Endothelial cell of umbilical vein (primary cell): ENCODE measurements around the gene PDYN.

Experiments
- EZH2 ChIP-seq: IDR thresholded peaks from 2 replicates; pipeline ENCODE4 v1.6.1; 2012; ENCODE audit warnings: borderline replicate concordance, low read depth, mild to moderate bottlenecking, moderate library complexity, low read length, inconsistent platforms; ENCODE audit not compliant: severe bottlenecking
- JUN ChIP-seq: IDR thresholded peaks from 2 replicates; pipeline ENCODE4 v1.6.1; 2011; ENCODE audit warnings: borderline replicate concordance, low read depth; ENCODE audit not compliant: insufficient read length, insufficient read depth
- MYC ChIP-seq: IDR thresholded peaks from one replicate; pipeline ENCODE4 v1.6.1; 2011; ENCODE audit warnings: mild to moderate bottlenecking, low read depth, low read length
- POLR2A ChIP-seq: IDR thresholded peaks from 2 replicates; pipeline ENCODE4 v1.6.1; 2012; ENCODE audit warnings: low read depth, mild to moderate bottlenecking, control low read depth, low read length
- POLR2AphosphoS5 ChIP-seq: IDR thresholded peaks from 2 replicates; pipeline ENCODE4 v1.6.1; 2012; ENCODE audit warnings: low read depth, mild to moderate bottlenecking, control low read depth, low read length, moderate library complexity; ENCODE audit not compliant: insufficient read depth
- TF ChIP-seq, protein P1 (sequence below), 2 donors: IDR thresholded peaks; 1 replicate in 1 of 2; 2 replicates in 1 of 2; pipeline ENCODE4 v1.5.1; 2011; ENCODE audit warnings: low read length in 2 of 2, mild to moderate bottlenecking in 2 of 2, moderate library complexity in 2 of 2, control low read depth in 1 of 2, inconsistent platforms in 1 of 2, low read depth in 1 of 2; ENCODE audit not compliant: insufficient read depth in 1 of 2; ENCODE audit errors: extremely low read depth in 1 of 2
- TF ChIP-seq, protein P2 (sequence below): IDR thresholded peaks from 2 replicates; pipeline ENCODE4 v1.6.1; 2011; ENCODE audit not compliant: insufficient read depth, insufficient read length

DNA sequence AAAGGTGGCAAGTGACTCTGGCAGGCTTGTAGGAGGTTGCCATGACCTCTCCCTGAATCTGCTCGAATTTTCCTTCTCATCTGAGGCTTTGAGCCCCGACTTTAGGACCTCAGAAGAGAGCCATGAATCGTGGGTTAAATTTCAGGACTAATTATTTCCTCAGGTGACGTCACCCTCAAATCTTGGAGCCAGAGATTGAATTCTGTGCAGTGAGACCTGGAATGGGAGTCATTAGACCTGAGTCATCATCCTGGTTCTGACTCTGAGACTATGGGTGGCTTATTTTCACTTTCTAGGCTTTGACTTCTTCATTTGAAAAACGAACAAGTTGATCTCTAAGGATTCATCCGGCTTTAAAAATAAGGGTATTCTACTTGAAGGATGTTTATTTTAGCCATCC is 48.5 kb upstream of the PDYN start:
- TF ChIP-seq, protein P1, sequence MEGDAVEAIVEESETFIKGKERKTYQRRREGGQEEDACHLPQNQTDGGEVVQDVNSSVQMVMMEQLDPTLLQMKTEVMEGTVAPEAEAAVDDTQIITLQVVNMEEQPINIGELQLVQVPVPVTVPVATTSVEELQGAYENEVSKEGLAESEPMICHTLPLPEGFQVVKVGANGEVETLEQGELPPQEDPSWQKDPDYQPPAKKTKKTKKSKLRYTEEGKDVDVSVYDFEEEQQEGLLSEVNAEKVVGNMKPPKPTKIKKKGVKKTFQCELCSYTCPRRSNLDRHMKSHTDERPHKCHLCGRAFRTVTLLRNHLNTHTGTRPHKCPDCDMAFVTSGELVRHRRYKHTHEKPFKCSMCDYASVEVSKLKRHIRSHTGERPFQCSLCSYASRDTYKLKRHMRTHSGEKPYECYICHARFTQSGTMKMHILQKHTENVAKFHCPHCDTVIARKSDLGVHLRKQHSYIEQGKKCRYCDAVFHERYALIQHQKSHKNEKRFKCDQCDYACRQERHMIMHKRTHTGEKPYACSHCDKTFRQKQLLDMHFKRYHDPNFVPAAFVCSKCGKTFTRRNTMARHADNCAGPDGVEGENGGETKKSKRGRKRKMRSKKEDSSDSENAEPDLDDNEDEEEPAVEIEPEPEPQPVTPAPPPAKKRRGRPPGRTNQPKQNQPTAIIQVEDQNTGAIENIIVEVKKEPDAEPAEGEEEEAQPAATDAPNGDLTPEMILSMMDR (IDR thresholded peaks at IDR 0.05; ENCODE audit: extremely low read depth in 1 of 2, insufficient read depth in 1 of 2, low read depth in 1 of 2, low read length in 2 of 2) = no peak
- no peak for TF ChIP-seq POLR2AphosphoS5
- TF ChIP-seq POLR2A = no peak
- no peak for TF ChIP-seq MYC
- TF ChIP-seq, protein P2, sequence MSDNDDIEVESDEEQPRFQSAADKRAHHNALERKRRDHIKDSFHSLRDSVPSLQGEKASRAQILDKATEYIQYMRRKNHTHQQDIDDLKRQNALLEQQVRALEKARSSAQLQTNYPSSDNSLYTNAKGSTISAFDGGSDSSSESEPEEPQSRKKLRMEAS = no peak
- TF ChIP-seq EZH2 = no peak
- TF ChIP-seq JUN = no peak
